MCF 10A (cell line): ENCODE measurements around the gene DEXI. TPM values are rescaled to one million over a fixed set of nuclear protein-coding genes. Genes with fewer than 3 reads are reported as not detected.

Experiments
- BruUV-seq: library from RNA; stranded (reverse); fragments of 400-500 nt; replicated peaks from 2 replicates; lab custom pipeline; 2021; lab: Mats Ljungman, UMichigan
- CTCF ChIA-PET: fragments of 300-600 bp; sonication (Branson Sonifier 250); formaldehyde crosslinking; extraction: SDS; loops from one replicate; lab custom pipeline; 2021; ENCODE audit warnings: antibody characterized with exemption, inconsistent platforms; lab: Yijun Ruan, JAX
- POLR2A ChIA-PET: fragments of 300-600, 350-650 bp; sonication (Branson Sonifier 250); formaldehyde crosslinking; extraction: SDS; loops from one replicate; lab custom pipeline; 2020; ENCODE audit warnings: antibody characterized with exemption, inconsistent platforms; lab: Yijun Ruan, JAX
- DNase-seq: peaks from one replicate; pipeline ENCODE4 v3.0.0-alpha.2; 2018; ENCODE audit not compliant: unreplicated experiment
- H3K27ac Mint-ChIP-seq: one replicate; pipeline ENCODE4 v1.8.0; 2022; ENCODE audit warnings: mild to moderate bottlenecking, low read depth, mixed read lengths; ENCODE audit not compliant: unreplicated experiment
- H3K27me3 Mint-ChIP-seq: one replicate; pipeline ENCODE4 v1.8.0; 2022; ENCODE audit warnings: mixed read lengths; ENCODE audit not compliant: insufficient read depth, unreplicated experiment
- H3K36me3 Mint-ChIP-seq: one replicate; pipeline ENCODE4 v1.8.0; 2022; ENCODE audit warnings: mild to moderate bottlenecking, moderate library complexity, mixed read lengths; ENCODE audit not compliant: insufficient read depth, unreplicated experiment
- H3K4me1 Mint-ChIP-seq: one replicate; pipeline ENCODE4 v1.8.0; 2022; ENCODE audit warnings: mixed read lengths; ENCODE audit not compliant: insufficient read depth, unreplicated experiment
- H3K4me3 Mint-ChIP-seq: one replicate; pipeline ENCODE4 v1.8.0; 2022; ENCODE audit warnings: mild to moderate bottlenecking, moderate library complexity, mixed read lengths; ENCODE audit not compliant: unreplicated experiment
- H3K9me3 Mint-ChIP-seq: one replicate; pipeline ENCODE4 v1.8.0; 2022; ENCODE audit warnings: mixed read lengths; ENCODE audit not compliant: unreplicated experiment
- intact Hi-C: fragments of 100-400 bp; cut with micrococcal nuclease; formaldehyde crosslinking; loops from 2 replicates; pipeline ENCODE4 v1.14.1; 2022
- total RNA-seq: library from RNA; stranded (reverse); gene quantifications from 2 replicates; pipeline ENCODE4 v1.2.3, GENCODE V29; 2022
- TF ChIP-seq, protein P1 (sequence below): fragments of 200-600 bp; IDR thresholded peaks from one replicate; pipeline ENCODE4 v1.8.0; 2022; ENCODE audit warnings: antibody characterized with exemption, mild to moderate bottlenecking; ENCODE audit not compliant: unreplicated experiment

DEXI gene
- total RNA-seq, 1 experiment from 2014 or later, result 24.1 TPM

GRCh38 chr16:10918294-10919002, 23.8 kb downstream of the DEXI start:
- ChIA-PET POLR2A (interaction anchor here (0.5 to 2.7 kb wide), 6 partner anchors 10 to 603 kb away, joined by 3 to 8 read pairs (median 3); no protein-coding TSS in a partner anchor), CTCF (interaction anchor here (0.6 to 4.5 kb wide), 59 partner anchors 8 to 1999 kb away, joined by 3 to 56 read pairs (median 4); partner anchors contain the start of genes CIITA, EMP2, NUBP1 and TEKT5)
- Mint-ChIP-seq H3K27ac (no peak overlapping the region), H3K27me3 (no peaks in the 10 kb centered on the region), H3K4me1 (no peaks in the 10 kb centered on the region), H3K9me3 (no peaks in the 10 kb centered on the region), H3K4me3 (no peak overlapping the region), H3K36me3 (no peaks in the 10 kb centered on the region)
- DNase-seq, result peak; percentile 93
- no TSS peak for BruUV-seq
- intact Hi-C loops, result loop anchor here (1.0 to 5.0 kb wide), 5 partner anchors 89 to 404 kb away; no protein-coding TSS in a partner anchor
- TF ChIP-seq, protein P1, sequence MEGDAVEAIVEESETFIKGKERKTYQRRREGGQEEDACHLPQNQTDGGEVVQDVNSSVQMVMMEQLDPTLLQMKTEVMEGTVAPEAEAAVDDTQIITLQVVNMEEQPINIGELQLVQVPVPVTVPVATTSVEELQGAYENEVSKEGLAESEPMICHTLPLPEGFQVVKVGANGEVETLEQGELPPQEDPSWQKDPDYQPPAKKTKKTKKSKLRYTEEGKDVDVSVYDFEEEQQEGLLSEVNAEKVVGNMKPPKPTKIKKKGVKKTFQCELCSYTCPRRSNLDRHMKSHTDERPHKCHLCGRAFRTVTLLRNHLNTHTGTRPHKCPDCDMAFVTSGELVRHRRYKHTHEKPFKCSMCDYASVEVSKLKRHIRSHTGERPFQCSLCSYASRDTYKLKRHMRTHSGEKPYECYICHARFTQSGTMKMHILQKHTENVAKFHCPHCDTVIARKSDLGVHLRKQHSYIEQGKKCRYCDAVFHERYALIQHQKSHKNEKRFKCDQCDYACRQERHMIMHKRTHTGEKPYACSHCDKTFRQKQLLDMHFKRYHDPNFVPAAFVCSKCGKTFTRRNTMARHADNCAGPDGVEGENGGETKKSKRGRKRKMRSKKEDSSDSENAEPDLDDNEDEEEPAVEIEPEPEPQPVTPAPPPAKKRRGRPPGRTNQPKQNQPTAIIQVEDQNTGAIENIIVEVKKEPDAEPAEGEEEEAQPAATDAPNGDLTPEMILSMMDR, result peak; percentile 90

GRCh38 chr16:10916534-10916933, 25.7 kb downstream of the DEXI start:
- no peaks in the 10 kb centered on the region for H3K9me3 Mint-ChIP-seq
- POLR2A ChIA-PET, result interaction anchor here (1.5 kb wide), 1 partner anchor 37 kb away, joined by 4 read pairs; no protein-coding TSS in a partner anchor
- intact Hi-C loops, result loop anchor here (5.0 kb wide), 1 partner anchor 159 kb away; no protein-coding TSS in a partner anchor
- H3K4me3 Mint-ChIP-seq, result no peak overlapping the region
- peaks cover 8% of the 10 kb centered on the region for H3K27me3 Mint-ChIP-seq
- TF ChIP-seq, protein P1, result no peak
- no TSS peak for BruUV-seq
- H3K4me1 Mint-ChIP-seq, result no peaks in the 10 kb centered on the region
- H3K36me3 Mint-ChIP-seq, result no peaks in the 10 kb centered on the region
- CTCF ChIA-PET, result interaction anchor here (0.9 to 4.5 kb wide), 6 partner anchors 17 to 184 kb away, joined by 3 to 37 read pairs (median 4); partner anchors contain the start of gene NUBP1
- no peak for DNase-seq
- no peak overlapping the region for H3K27ac Mint-ChIP-seq

GRCh38 chr16:10911267-10911666, 31.0 kb downstream of the DEXI start:
- no peak for DNase-seq
- Mint-ChIP-seq H3K36me3 (no peaks in the 10 kb centered on the region), H3K27ac (no peak overlapping the region), H3K4me3 (no peak overlapping the region), H3K27me3 (peaks cover 25% of the 10 kb centered on the region), H3K4me1 (no peaks in the 10 kb centered on the region), H3K9me3 (no peaks in the 10 kb centered on the region)
- TF ChIP-seq, protein P1, result no peak
- intact Hi-C loops, result no loop called here
- ChIA-PET POLR2A (no interaction called here), CTCF (interaction anchor here (0.6 to 1.7 kb wide), 3 partner anchors 24 to 49 kb away, joined by 3 to 7 read pairs (median 3); no protein-coding TSS in a partner anchor)
- BruUV-seq, result no TSS peak

DNA sequence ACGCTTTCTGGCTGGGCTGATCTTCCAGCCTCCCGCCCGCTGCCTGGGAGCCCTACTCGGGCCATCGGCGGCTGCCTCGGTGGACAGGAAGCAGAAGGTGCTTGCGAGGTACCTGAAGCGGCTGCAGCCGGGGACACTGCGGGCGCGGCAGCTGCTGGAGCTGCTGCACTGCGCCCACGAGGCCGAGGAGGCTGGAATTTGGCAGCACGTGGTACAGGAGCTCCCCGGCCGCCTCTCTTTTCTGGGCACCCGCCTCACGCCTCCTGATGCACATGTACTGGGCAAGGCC, 34.6 kb downstream of the DEXI start:
- Mint-ChIP-seq H3K4me1 (no peaks in the 10 kb centered on the region), H3K27me3 (peaks cover 25% of the 10 kb centered on the region), H3K27ac (no peak overlapping the region), H3K4me3 (no peak overlapping the region), H3K9me3 (peaks cover 4% of the 10 kb centered on the region), H3K36me3 (no peaks in the 10 kb centered on the region)
- no TSS peak for BruUV-seq
- ChIA-PET CTCF (interaction anchor here (1.8 kb wide), 1 partner anchor 12 kb away, joined by 8 read pairs; no protein-coding TSS in a partner anchor), POLR2A (no interaction called here)
- intact Hi-C loops, result no loop called here
- no peak for DNase-seq
- TF ChIP-seq, protein P1, result no peak
